Activated T-cell treated with anti-CD3 and anti-CD28 coated beads, Interleukin-2, amount 50 U/mL, for 4 hours (primary cell): ENCODE data around the gene PPP3CA. TPM values are rescaled to one million over a fixed set of nuclear protein-coding genes. Genes with fewer than 3 reads are reported as not detected.

ENCODE experiments used
- ATAC-seq, 2 donors: fragments of 200-7000 bp; cut with Tn5 transposase; one replicate each; pipeline ENCODE4 v1.10.0; 2021
- DNase-seq: peaks from one replicate; pipeline ENCODE4 v3.0.0-alpha.2; 2020
- H3K27me3 Mint-ChIP-seq: one replicate; pipeline ENCODE4 v1.8.0; 2021; ENCODE audit warnings: low read depth, mixed read lengths
- H3K36me3 Mint-ChIP-seq: one replicate; pipeline ENCODE4 v1.8.0; 2022; ENCODE audit warnings: mixed read lengths; ENCODE audit not compliant: insufficient read depth
- H3K4me1 Mint-ChIP-seq: one replicate; pipeline ENCODE4 v1.8.0; 2021; ENCODE audit warnings: low read depth, mixed read lengths
- H3K4me3 Mint-ChIP-seq: one replicate; pipeline ENCODE4 v1.8.0; 2021; ENCODE audit warnings: mild to moderate bottlenecking, moderate library complexity, mixed read lengths
- H3K9me3 Mint-ChIP-seq: one replicate; pipeline ENCODE4 v1.8.0; 2021; ENCODE audit warnings: mixed read lengths
- total RNA-seq, 3 donors: library from RNA; stranded (reverse); gene quantifications; one replicate each; pipeline ENCODE4 v1.2.1, GENCODE V29; 2021

PPP3CA gene
- total RNA-seq, 3 donors from 2014 or later = 6.7 to 11.6 (median 9.4) TPM

- Mint-ChIP-seq H3K27me3 (no peaks in the 10 kb centered on the region), H3K4me3 (no peak overlapping the region), H3K36me3 (peaks cover 1% of the 10 kb centered on the region), H3K4me1 (peaks cover 54% of the 10 kb centered on the region), H3K9me3 (no peaks in the 10 kb centered on the region)
- no peak for ATAC-seq
- no peak for DNase-seq
Measured at GRCh38 chr4:101288365-101289145, 58.8 kb downstream of the PPP3CA start.

GRCh38 chr4:101287324-101287723 is 60.0 kb downstream of the PPP3CA start:
- DNase-seq = no peak
- Mint-ChIP-seq H3K27me3 (no peaks in the 10 kb centered on the region), H3K4me1 (peaks cover 64% of the 10 kb centered on the region), H3K9me3 (no peaks in the 10 kb centered on the region), H3K36me3 (no peaks in the 10 kb centered on the region), H3K4me3 (no peak overlapping the region)
- no peak for ATAC-seq

- H3K27me3 Mint-ChIP-seq = no peaks in the 10 kb centered on the region
- no peak overlapping the region for H3K4me3 Mint-ChIP-seq
- no peaks in the 10 kb centered on the region for H3K9me3 Mint-ChIP-seq
- DNase-seq (no peak), ATAC-seq (no peak)
- peaks cover 70% of the 10 kb centered on the region for H3K4me1 Mint-ChIP-seq
- H3K36me3 Mint-ChIP-seq = no peaks in the 10 kb centered on the region
Measured at GRCh38 chr4:101286663-101287062, 60.7 kb downstream of the PPP3CA start.

GRCh38 chr4:101285985-101286384 is 61.3 kb downstream of the PPP3CA start:
- no peaks in the 10 kb centered on the region for H3K36me3 Mint-ChIP-seq
- H3K4me3 Mint-ChIP-seq = no peak overlapping the region
- no peaks in the 10 kb centered on the region for H3K9me3 Mint-ChIP-seq
- H3K27me3 Mint-ChIP-seq = no peaks in the 10 kb centered on the region
- peaks cover 64% of the 10 kb centered on the region for H3K4me1 Mint-ChIP-seq
- ATAC-seq = no peak
- DNase-seq = no peak

- Mint-ChIP-seq H3K4me3 (no peak overlapping the region), H3K9me3 (no peaks in the 10 kb centered on the region), H3K36me3 (no peaks in the 10 kb centered on the region), H3K27me3 (no peaks in the 10 kb centered on the region), H3K4me1 (peaks cover 65% of the 10 kb centered on the region)
- DNase-seq (no peak), ATAC-seq (no peak)
Measured at GRCh38 chr4:101284546-101284945, 62.8 kb downstream of the PPP3CA start.

GRCh38 chr4:101283434-101283833 is 63.9 kb downstream of the PPP3CA start:
- Mint-ChIP-seq H3K27me3 (no peaks in the 10 kb centered on the region), H3K9me3 (no peaks in the 10 kb centered on the region), H3K4me3 (no peak overlapping the region), H3K4me1 (peaks cover 67% of the 10 kb centered on the region), H3K36me3 (no peaks in the 10 kb centered on the region)
- no peak for DNase-seq
- ATAC-seq = no peak

GRCh38 chr4:101282076-101282844 is 65.1 kb downstream of the PPP3CA start:
- no peak overlapping the region for H3K4me3 Mint-ChIP-seq
- peaks cover 60% of the 10 kb centered on the region for H3K4me1 Mint-ChIP-seq
- DNase-seq (no peak), ATAC-seq (peak; percentile 81 to 85)
- no peaks in the 10 kb centered on the region for H3K27me3 Mint-ChIP-seq
- no peaks in the 10 kb centered on the region for H3K9me3 Mint-ChIP-seq
- H3K36me3 Mint-ChIP-seq = no peaks in the 10 kb centered on the region

- H3K4me3 Mint-ChIP-seq = no peak overlapping the region
- no peaks in the 10 kb centered on the region for H3K36me3 Mint-ChIP-seq
- H3K9me3 Mint-ChIP-seq = no peaks in the 10 kb centered on the region
- H3K4me1 Mint-ChIP-seq = peaks cover 56% of the 10 kb centered on the region
- DNase-seq (no peak), ATAC-seq (no peak)
- no peaks in the 10 kb centered on the region for H3K27me3 Mint-ChIP-seq
Measured at GRCh38 chr4:101280866-101281600, 66.3 kb downstream of the PPP3CA start.

- no peak overlapping the region for H3K4me3 Mint-ChIP-seq
- H3K9me3 Mint-ChIP-seq = no peaks in the 10 kb centered on the region
- DNase-seq (no peak), ATAC-seq (no peak)
- H3K27me3 Mint-ChIP-seq = no peaks in the 10 kb centered on the region
- no peaks in the 10 kb centered on the region for H3K36me3 Mint-ChIP-seq
- peaks cover 52% of the 10 kb centered on the region for H3K4me1 Mint-ChIP-seq
Measured at GRCh38 chr4:101279377-101279871, 67.9 kb downstream of the PPP3CA start.

GRCh38 chr4:101277671-101278070 is 69.7 kb downstream of the PPP3CA start:
- peaks cover 41% of the 10 kb centered on the region for H3K4me1 Mint-ChIP-seq
- no peak overlapping the region for H3K4me3 Mint-ChIP-seq
- ATAC-seq (no peak), DNase-seq (no peak)
- no peaks in the 10 kb centered on the region for H3K27me3 Mint-ChIP-seq
- peaks cover under 1% of the 10 kb centered on the region for H3K36me3 Mint-ChIP-seq
- H3K9me3 Mint-ChIP-seq = no peaks in the 10 kb centered on the region

GRCh38 chr4:101276661-101277060 is 70.7 kb downstream of the PPP3CA start:
- no peak for ATAC-seq
- Mint-ChIP-seq H3K4me3 (no peak overlapping the region), H3K4me1 (peaks cover 35% of the 10 kb centered on the region), H3K27me3 (no peaks in the 10 kb centered on the region), H3K36me3 (peaks cover 2% of the 10 kb centered on the region), H3K9me3 (no peaks in the 10 kb centered on the region)
- no peak for DNase-seq

- Mint-ChIP-seq H3K4me1 (peaks cover 34% of the 10 kb centered on the region), H3K27me3 (no peaks in the 10 kb centered on the region), H3K9me3 (no peaks in the 10 kb centered on the region), H3K36me3 (peaks cover 2% of the 10 kb centered on the region), H3K4me3 (no peak overlapping the region)
- ATAC-seq = no peak
- no peak for DNase-seq
Measured at GRCh38 chr4:101274888-101275752, 72.2 kb downstream of the PPP3CA start.

GRCh38 chr4:101271516-101271915 is 75.8 kb downstream of the PPP3CA start:
- Mint-ChIP-seq H3K27me3 (no peaks in the 10 kb centered on the region), H3K4me1 (peaks cover 26% of the 10 kb centered on the region), H3K36me3 (peaks cover 2% of the 10 kb centered on the region), H3K9me3 (no peaks in the 10 kb centered on the region), H3K4me3 (no peak overlapping the region)
- DNase-seq (no peak), ATAC-seq (no peak)
